Endothelial cell of umbilical vein (primary cell): ENCODE results near the gene UGCG. TPM values are rescaled to one million over a fixed set of nuclear protein-coding genes. Genes with fewer than 3 reads are reported as not detected.

Source experiments
- BruUV-seq: library from RNA; stranded (reverse); fragments of 400-500 nt; replicated peaks from 2 replicates; lab custom pipeline; 2021; lab: Mats Ljungman, UMichigan
- CTCF ChIA-PET: fragments of 300-600, 350-600 bp; sonication (Branson Sonifier 250); formaldehyde crosslinking; loops from one replicate; lab custom pipeline; 2021; ENCODE audit warnings: antibody characterized with exemption, inconsistent platforms; lab: Charles Lee
- POLR2A ChIA-PET: fragments of 300-600, 350-600 bp; sonication (Branson Sonifier 250); formaldehyde crosslinking; loops from one replicate; lab custom pipeline; 2021; ENCODE audit warnings: antibody characterized with exemption, inconsistent platforms; lab: Charles Lee
- DNase-seq: peaks from one replicate; pipeline ENCODE4 v3.0.0-alpha.2; 2011; ENCODE audit warnings: low read depth, low spot score
- FAIRE-seq: peaks from 2 replicates; lab custom pipeline; 2011; peaks lifted over from hg19 to GRCh38; lab: Jason Lieb, UNC
- H2AFZ ChIP-seq: 2 replicates; pipeline ENCODE4 v1.6.0; 2012; ENCODE audit warnings: low read depth, low read length, control low read depth, inconsistent platforms
- H3K27ac ChIP-seq: 2 replicates; pipeline ENCODE4 v1.5.1; 2011; ENCODE audit warnings: low read depth, mild to moderate bottlenecking, control low read depth, low read length, moderate library complexity; ENCODE audit not compliant: insufficient read depth
- H3K27me3 ChIP-seq, 2 experiments: 2 replicates each; pipeline versions ENCODE4 v1.6.0 to v1.6.1; 2011; ENCODE audit warnings: low read length in 2 of 2, mixed read lengths in 1 of 2; ENCODE audit not compliant: control insufficient read depth in 2 of 2, insufficient read depth in 2 of 2
- H3K36me3 ChIP-seq, 2 experiments: 2 replicates in 1 of 2; 3 replicates in 1 of 2; pipeline ENCODE4 v1.5.1; 2011; ENCODE audit warnings: low read length in 2 of 2, mild to moderate bottlenecking in 1 of 2, moderate library complexity in 1 of 2; ENCODE audit not compliant: control insufficient read depth in 2 of 2, insufficient read depth in 2 of 2; ENCODE audit errors: extremely low read depth in 1 of 2
- H3K4me1 ChIP-seq: 3 replicates; pipeline ENCODE4 v1.5.1; 2011; ENCODE audit warnings: mild to moderate bottlenecking, low read length; ENCODE audit not compliant: control insufficient read depth, insufficient read depth; ENCODE audit errors: extremely low read depth
- H3K4me2 ChIP-seq: 2 replicates; pipeline ENCODE4 v1.6.1; 2011; ENCODE audit warnings: low read length, control low read depth, mixed read lengths; ENCODE audit not compliant: insufficient read depth
- H3K4me3 ChIP-seq, 3 experiments: fragments of 200-600 bp in 1 of 3; sonication (generic), shearing (Covaris generic) in 1 of 3; replicated peaks in 1 of 3; 2 replicates each; pipeline ENCODE4 v1.5.1; 2011 to 2016; ENCODE audit warnings: control low read depth in 3 of 3, low read length in 3 of 3, mild to moderate bottlenecking in 2 of 3, inconsistent platforms in 1 of 3, low read depth in 1 of 3, moderate library complexity in 1 of 3; ENCODE audit not compliant: insufficient read depth in 1 of 3
- H3K79me2 ChIP-seq: 2 replicates; pipeline ENCODE4 v1.6.0; 2012; ENCODE audit warnings: low read length, inconsistent platforms; ENCODE audit not compliant: control insufficient read depth, insufficient read depth
- H3K9ac ChIP-seq: replicated peaks from 2 replicates; pipeline ENCODE3; 2011; ENCODE audit warnings: low read length, control low read depth; ENCODE audit not compliant: insufficient read depth; ENCODE audit errors: extremely low read depth
- H3K9me1 ChIP-seq: replicated peaks from 3 replicates; pipeline ENCODE4 v1.6.0; 2011; ENCODE audit warnings: mild to moderate bottlenecking, low read length; ENCODE audit not compliant: control insufficient read depth, insufficient read depth; ENCODE audit errors: extremely low read depth
- H3K9me3 ChIP-seq: replicated peaks from 2 replicates; pipeline ENCODE4 v1.5.1; 2012; ENCODE audit warnings: low read length, inconsistent platforms; ENCODE audit not compliant: control insufficient read depth, insufficient read depth
- H4K20me1 ChIP-seq: replicated peaks from 2 replicates; pipeline ENCODE3; 2011; ENCODE audit warnings: mild to moderate bottlenecking, low read length; ENCODE audit not compliant: control insufficient read depth, insufficient read depth; ENCODE audit errors: extremely low read depth
- EZH2 ChIP-seq: IDR thresholded peaks from 2 replicates; pipeline ENCODE4 v1.6.1; 2012; ENCODE audit warnings: borderline replicate concordance, low read depth, mild to moderate bottlenecking, moderate library complexity, low read length, inconsistent platforms; ENCODE audit not compliant: severe bottlenecking
- FOS ChIP-seq: IDR thresholded peaks from 2 replicates; pipeline ENCODE4 v1.6.1; 2011; ENCODE audit warnings: mild to moderate bottlenecking, low read length, moderate library complexity, borderline replicate concordance; ENCODE audit not compliant: insufficient read depth
- GATA2 ChIP-seq: IDR thresholded peaks from 2 replicates; pipeline ENCODE4 v1.7.0; 2011; ENCODE audit warnings: low read depth, mild to moderate bottlenecking, moderate library complexity, mixed read lengths, low read length; ENCODE audit not compliant: insufficient read length, insufficient read depth
- JUN ChIP-seq: IDR thresholded peaks from 2 replicates; pipeline ENCODE4 v1.6.1; 2011; ENCODE audit warnings: borderline replicate concordance, low read depth; ENCODE audit not compliant: insufficient read length, insufficient read depth
- MYC ChIP-seq: IDR thresholded peaks from one replicate; pipeline ENCODE4 v1.6.1; 2011; ENCODE audit warnings: mild to moderate bottlenecking, low read depth, low read length
- POLR2A ChIP-seq: IDR thresholded peaks from 2 replicates; pipeline ENCODE4 v1.6.1; 2012; ENCODE audit warnings: low read depth, mild to moderate bottlenecking, control low read depth, low read length
- POLR2AphosphoS5 ChIP-seq: IDR thresholded peaks from 2 replicates; pipeline ENCODE4 v1.6.1; 2012; ENCODE audit warnings: low read depth, mild to moderate bottlenecking, control low read depth, low read length, moderate library complexity; ENCODE audit not compliant: insufficient read depth
- dilution Hi-C: fragments of 300-500 bp; cut with MboI; formaldehyde crosslinking; loops from one replicate; pipeline ENCODE4 v1.15.0; 2019; ENCODE audit warnings: low sequenced_read_pairs; ENCODE audit not compliant: extremely low pct_ligation_motif_present
- intact Hi-C: fragments of 100-400 bp; cut with micrococcal nuclease; formaldehyde crosslinking; loops from one replicate; pipeline ENCODE4 v1.10.0; 2022
- polyA plus RNA-seq, 4 experiments: library from polyadenylated mRNA; depleted of rRNA in 3 of 4; stranded (reverse) in 3 of 4; unstranded in 1 of 4; fragments of >200 nt; gene quantifications; 2 replicates each; pipeline versions ENCODE4 v1.2.1 to v1.2.3, GENCODE V29; 2011 to 2012; ENCODE audit warnings: missing spikeins in 1 of 4
- total RNA-seq: library from RNA; stranded (reverse); gene quantifications from 2 replicates; pipeline ENCODE4 v1.2.3, GENCODE V29; 2021
- TF ChIP-seq, protein P1 (sequence below), 2 donors: IDR thresholded peaks; 1 replicate in 1 of 2; 2 replicates in 1 of 2; pipeline ENCODE4 v1.5.1; 2011; ENCODE audit warnings: low read length in 2 of 2, mild to moderate bottlenecking in 2 of 2, moderate library complexity in 2 of 2, control low read depth in 1 of 2, inconsistent platforms in 1 of 2, low read depth in 1 of 2; ENCODE audit not compliant: insufficient read depth in 1 of 2; ENCODE audit errors: extremely low read depth in 1 of 2
- TF ChIP-seq, protein P2 (sequence below): IDR thresholded peaks from 2 replicates; pipeline ENCODE4 v1.6.1; 2011; ENCODE audit not compliant: insufficient read depth, insufficient read length

UGCG gene
- total and polyA plus RNA-seq, 2 donors (not counting 3 experiments of a cell fraction or from before 2014, with no cell fraction given), result 28.5 to 38.5 TPM

- no peaks in the 10 kb centered on the region for H4K20me1 ChIP-seq
- no peak for FAIRE-seq
- H3K79me2 ChIP-seq, result no peaks in the 10 kb centered on the region
- H3K4me3 ChIP-seq, result no peak overlapping the region
- no peaks in the 10 kb centered on the region for H3K9me1 ChIP-seq
- ChIA-PET POLR2A (no interaction called here), CTCF (interaction anchor here (0.9 to 1.9 kb wide), 4 partner anchors 14 to 202 kb away, joined by 3 to 7 read pairs (median 4); no protein-coding TSS in a partner anchor)
- no peak overlapping the region for H3K9ac ChIP-seq
- no peaks in the 10 kb centered on the region for H3K9me3 ChIP-seq
- DNase-seq, result no peak
- intact Hi-C loops, result no loop called here
- peaks cover 38% of the 10 kb centered on the region for H3K4me1 ChIP-seq
- TF ChIP-seq MYC (no peak), FOS (no peak), POLR2AphosphoS5 (no peak), EZH2 (no peak), GATA2 (no peak), POLR2A (no peak), JUN (no peak)
- TF ChIP-seq, protein P1, sequence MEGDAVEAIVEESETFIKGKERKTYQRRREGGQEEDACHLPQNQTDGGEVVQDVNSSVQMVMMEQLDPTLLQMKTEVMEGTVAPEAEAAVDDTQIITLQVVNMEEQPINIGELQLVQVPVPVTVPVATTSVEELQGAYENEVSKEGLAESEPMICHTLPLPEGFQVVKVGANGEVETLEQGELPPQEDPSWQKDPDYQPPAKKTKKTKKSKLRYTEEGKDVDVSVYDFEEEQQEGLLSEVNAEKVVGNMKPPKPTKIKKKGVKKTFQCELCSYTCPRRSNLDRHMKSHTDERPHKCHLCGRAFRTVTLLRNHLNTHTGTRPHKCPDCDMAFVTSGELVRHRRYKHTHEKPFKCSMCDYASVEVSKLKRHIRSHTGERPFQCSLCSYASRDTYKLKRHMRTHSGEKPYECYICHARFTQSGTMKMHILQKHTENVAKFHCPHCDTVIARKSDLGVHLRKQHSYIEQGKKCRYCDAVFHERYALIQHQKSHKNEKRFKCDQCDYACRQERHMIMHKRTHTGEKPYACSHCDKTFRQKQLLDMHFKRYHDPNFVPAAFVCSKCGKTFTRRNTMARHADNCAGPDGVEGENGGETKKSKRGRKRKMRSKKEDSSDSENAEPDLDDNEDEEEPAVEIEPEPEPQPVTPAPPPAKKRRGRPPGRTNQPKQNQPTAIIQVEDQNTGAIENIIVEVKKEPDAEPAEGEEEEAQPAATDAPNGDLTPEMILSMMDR (IDR thresholded peaks at IDR 0.05; ENCODE audit: extremely low read depth in 1 of 2, insufficient read depth in 1 of 2, low read depth in 1 of 2, low read length in 2 of 2), result no peak
- TF ChIP-seq, protein P2, sequence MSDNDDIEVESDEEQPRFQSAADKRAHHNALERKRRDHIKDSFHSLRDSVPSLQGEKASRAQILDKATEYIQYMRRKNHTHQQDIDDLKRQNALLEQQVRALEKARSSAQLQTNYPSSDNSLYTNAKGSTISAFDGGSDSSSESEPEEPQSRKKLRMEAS, result no peak
- no peaks in the 10 kb centered on the region for H3K27me3 ChIP-seq
- no peak overlapping the region for H2AFZ ChIP-seq
- H3K27ac ChIP-seq, result no peak overlapping the region
- H3K36me3 ChIP-seq, result no peaks in the 10 kb centered on the region
- dilution Hi-C loops, result no loop called here
- H3K4me2 ChIP-seq, result no peak overlapping the region
- no TSS peak for BruUV-seq
Measured at GRCh38 chr9:111962021-111962420, 65.4 kb downstream of the UGCG start.
